Ectodermal cell (in vitro differentiated cells): ENCODE measurements around the gene PLSCR5.

ENCODE experiments used
- H3K27ac ChIP-seq: 2 replicates; pipeline ENCODE4 v1.7.0; 2013; ENCODE audit warnings: mild to moderate bottlenecking, low read depth, low read length; ENCODE audit not compliant: insufficient read depth, poor library complexity, severe bottlenecking
- H3K27me3 ChIP-seq: 2 replicates; pipeline ENCODE4 v1.7.0; 2013; ENCODE audit warnings: mild to moderate bottlenecking, low read length; ENCODE audit not compliant: insufficient read depth, control insufficient read depth, poor library complexity, severe bottlenecking
- H3K36me3 ChIP-seq: one replicate; pipeline ENCODE4 v1.7.0; 2013; ENCODE audit warnings: low read length; ENCODE audit not compliant: control insufficient read depth, insufficient read depth
- H3K4me1 ChIP-seq: one replicate; pipeline ENCODE4 v1.7.0; 2013; ENCODE audit warnings: low read length; ENCODE audit not compliant: control insufficient read depth, insufficient read depth
- H3K4me3 ChIP-seq: 2 replicates; pipeline ENCODE4 v1.7.0; 2013; ENCODE audit warnings: low read depth, low read length, control low read depth; ENCODE audit not compliant: insufficient read depth
- H3K9me3 ChIP-seq: 2 replicates; pipeline ENCODE4 v1.7.0; 2013; ENCODE audit warnings: mild to moderate bottlenecking, low read length, moderate library complexity; ENCODE audit not compliant: control insufficient read depth
- WGBS, 2 experiments: methylation state at CpG; one replicate each; pipeline ENCODE4 v1.1.7; 2013; ENCODE audit warnings: missing lambda C conversion rate in 2 of 2; 5-methylcytosine and 5-hydroxymethylcytosine counted together

PLSCR5 gene

DNA sequence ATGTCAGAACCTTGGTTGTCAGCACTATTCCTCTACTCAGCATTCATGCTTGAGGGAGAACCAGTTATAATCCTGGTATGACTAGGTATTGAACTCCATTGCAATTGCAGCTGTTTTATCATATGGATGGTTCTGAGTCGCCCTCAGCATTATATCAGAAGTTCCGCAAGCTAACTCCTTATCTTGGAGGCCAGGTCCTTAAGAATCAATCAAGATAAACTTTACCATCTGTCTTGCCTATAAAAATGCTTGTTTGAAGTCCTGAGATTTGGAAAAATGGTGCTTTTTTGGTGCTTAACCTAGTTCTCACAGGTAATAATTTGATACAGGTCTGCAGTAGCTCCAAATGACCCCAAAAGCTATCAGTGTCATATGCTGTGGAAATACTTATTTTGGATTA is 44.5 kb downstream of the PLSCR5 start:
- H3K27ac ChIP-seq, result no peak overlapping the region
- WGBS, 2 experiments, result 98 to 100% methylated on average over 2 of the region's 2 CpGs

DNA sequence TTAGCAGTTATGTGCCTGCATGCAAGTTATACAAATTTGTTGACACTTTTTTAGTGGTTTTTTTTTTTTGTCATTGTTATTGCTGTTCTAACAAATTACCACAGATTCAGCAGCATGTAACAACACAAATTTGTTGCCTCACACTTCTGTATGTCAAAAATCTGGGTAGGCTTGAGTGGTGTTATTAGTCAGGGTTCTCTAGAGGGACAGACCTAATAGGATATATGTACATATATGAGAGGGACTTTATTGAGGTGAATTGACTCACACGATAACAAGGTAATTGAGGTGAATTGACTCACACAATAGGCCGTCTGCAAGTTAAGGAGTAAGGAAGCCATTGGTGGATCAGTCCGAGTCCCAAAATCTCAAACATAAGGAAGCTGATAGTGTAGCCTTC is 45.8 kb downstream of the PLSCR5 start:
- H3K27me3 ChIP-seq, result no peaks in the 10 kb centered on the region
- no peak overlapping the region for H3K27ac ChIP-seq
- no peaks in the 10 kb centered on the region for H3K4me1 ChIP-seq
- H3K4me3 ChIP-seq, result no peak overlapping the region
- no peaks in the 10 kb centered on the region for H3K36me3 ChIP-seq
- no peaks in the 10 kb centered on the region for H3K9me3 ChIP-seq
- 90 to 92% methylated on average over 3 of the region's 3 CpGs for WGBS, 2 experiments

More for the DNA sequence above, 44.5 kb downstream of the PLSCR5 start:
- no peaks in the 10 kb centered on the region for H3K36me3 ChIP-seq
- no peaks in the 10 kb centered on the region for H3K4me1 ChIP-seq
- no peaks in the 10 kb centered on the region for H3K9me3 ChIP-seq
- no peaks in the 10 kb centered on the region for H3K27me3 ChIP-seq
- no peak overlapping the region for H3K4me3 ChIP-seq

DNA sequence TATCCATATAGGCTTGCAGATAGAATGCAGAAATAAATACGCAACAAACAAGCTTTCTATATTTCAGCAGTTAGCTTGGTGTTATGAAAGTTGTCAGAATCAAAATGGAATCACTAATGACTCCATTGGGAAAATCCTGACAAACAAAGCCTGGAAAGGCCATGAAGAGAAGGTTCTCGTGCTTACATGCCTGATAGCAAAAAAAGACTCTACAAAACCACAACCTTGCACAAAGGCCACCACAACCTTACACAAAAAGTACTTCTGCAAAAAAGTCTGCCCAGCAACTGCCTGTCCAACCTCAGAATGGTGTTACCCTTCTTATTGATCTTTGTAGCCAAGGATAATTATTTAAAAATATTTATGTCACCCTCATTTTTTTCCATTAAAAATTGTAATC is 46.4 kb downstream of the PLSCR5 start:
- H3K27me3 ChIP-seq, result no peaks in the 10 kb centered on the region
- no peaks in the 10 kb centered on the region for H3K4me1 ChIP-seq
- no peak overlapping the region for H3K4me3 ChIP-seq
- H3K9me3 ChIP-seq, result no peaks in the 10 kb centered on the region
- no peak overlapping the region for H3K27ac ChIP-seq
- no peaks in the 10 kb centered on the region for H3K36me3 ChIP-seq
- 93 to 96% methylated on average over 2 of the region's 2 CpGs for WGBS, 2 experiments

GRCh38 chr3:146557745-146558144 is 47.4 kb downstream of the PLSCR5 start:
- Histone ChIP-seq H3K9me3 (no peaks in the 10 kb centered on the region), H3K27me3 (no peaks in the 10 kb centered on the region), H3K4me3 (no peak overlapping the region), H3K36me3 (no peaks in the 10 kb centered on the region), H3K27ac (no peak overlapping the region), H3K4me1 (no peaks in the 10 kb centered on the region)
- WGBS, 2 experiments, result 93 to 95% methylated on average over 3 to 4 of the region's 4 CpGs

DNA sequence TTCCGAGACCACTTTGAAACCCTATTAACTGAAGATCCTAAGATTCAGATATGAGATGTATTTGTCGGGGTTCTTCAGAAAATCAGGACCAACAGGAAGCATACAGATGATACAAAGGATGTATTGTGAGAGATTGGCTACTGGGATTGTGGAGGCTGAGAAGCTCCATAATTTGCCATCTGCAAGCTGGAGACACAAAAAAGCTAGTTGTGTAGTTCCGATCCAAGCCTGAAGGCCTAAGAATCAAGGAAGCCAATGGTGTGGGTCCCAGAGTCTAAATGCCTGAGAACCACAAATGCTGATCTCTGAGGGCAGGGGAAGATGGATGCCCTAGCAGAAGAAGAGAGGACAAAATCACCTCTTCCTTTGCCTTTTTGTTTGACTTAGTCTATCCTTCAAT is 49.8 kb downstream of the PLSCR5 start:
- H3K27ac ChIP-seq, result no peak overlapping the region
- no peaks in the 10 kb centered on the region for H3K36me3 ChIP-seq
- no peaks in the 10 kb centered on the region for H3K9me3 ChIP-seq
- H3K4me1 ChIP-seq, result no peaks in the 10 kb centered on the region
- whole genome bisulfite sequencing, 2 experiments, result 94 to 97% methylated on average over 3 of the region's 3 CpGs
- no peak overlapping the region for H3K4me3 ChIP-seq
- no peaks in the 10 kb centered on the region for H3K27me3 ChIP-seq

- Histone ChIP-seq H3K4me1 (no peaks in the 10 kb centered on the region), H3K36me3 (no peaks in the 10 kb centered on the region), H3K27ac (no peak overlapping the region), H3K27me3 (no peaks in the 10 kb centered on the region), H3K9me3 (no peaks in the 10 kb centered on the region), H3K4me3 (no peak overlapping the region)
- WGBS, 2 experiments, result 91 to 93% methylated on average over 7 of the region's 7 CpGs
Observed at GRCh38 chr3:146554151-146554760, 50.9 kb downstream of the PLSCR5 start.

GRCh38 chr3:146550743-146551510 is 54.2 kb downstream of the PLSCR5 start:
- Histone ChIP-seq H3K27ac (no peak overlapping the region), H3K4me3 (no peak overlapping the region), H3K4me1 (no peaks in the 10 kb centered on the region), H3K27me3 (no peaks in the 10 kb centered on the region), H3K36me3 (no peaks in the 10 kb centered on the region), H3K9me3 (no peaks in the 10 kb centered on the region)
- 94 to 95% methylated on average over 4 of the region's 5 CpGs for WGBS, 2 experiments

DNA sequence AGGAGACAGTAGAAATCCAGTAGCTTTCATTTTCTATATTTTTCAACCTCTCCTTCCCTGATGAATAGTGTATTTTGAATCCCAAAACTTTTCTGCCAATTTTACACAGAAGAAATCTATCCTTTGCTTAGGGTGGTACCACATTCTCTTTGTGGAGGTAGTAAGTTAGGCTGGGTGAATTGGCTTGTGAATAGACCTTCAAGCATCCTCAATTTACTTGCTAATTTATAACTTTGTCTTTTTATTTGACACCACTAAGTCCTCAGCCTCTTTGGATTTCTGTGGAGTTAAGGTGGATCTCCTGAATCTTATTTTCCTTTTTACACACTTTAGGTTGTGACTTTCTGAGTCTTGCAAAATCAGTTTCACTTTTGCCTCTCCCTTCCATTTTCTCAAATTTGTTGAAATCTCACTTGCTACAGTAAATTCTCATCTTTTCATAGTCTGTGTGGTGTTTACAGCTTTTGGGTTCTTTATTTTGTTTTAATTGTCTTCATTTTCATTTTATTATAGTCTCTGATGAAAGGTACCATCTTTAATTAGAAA is 55.0 kb downstream of the PLSCR5 start:
- Histone ChIP-seq H3K27ac (no peak overlapping the region), H3K9me3 (no peaks in the 10 kb centered on the region), H3K27me3 (no peaks in the 10 kb centered on the region), H3K36me3 (no peaks in the 10 kb centered on the region), H3K4me1 (no peaks in the 10 kb centered on the region), H3K4me3 (no peak overlapping the region)

DNA sequence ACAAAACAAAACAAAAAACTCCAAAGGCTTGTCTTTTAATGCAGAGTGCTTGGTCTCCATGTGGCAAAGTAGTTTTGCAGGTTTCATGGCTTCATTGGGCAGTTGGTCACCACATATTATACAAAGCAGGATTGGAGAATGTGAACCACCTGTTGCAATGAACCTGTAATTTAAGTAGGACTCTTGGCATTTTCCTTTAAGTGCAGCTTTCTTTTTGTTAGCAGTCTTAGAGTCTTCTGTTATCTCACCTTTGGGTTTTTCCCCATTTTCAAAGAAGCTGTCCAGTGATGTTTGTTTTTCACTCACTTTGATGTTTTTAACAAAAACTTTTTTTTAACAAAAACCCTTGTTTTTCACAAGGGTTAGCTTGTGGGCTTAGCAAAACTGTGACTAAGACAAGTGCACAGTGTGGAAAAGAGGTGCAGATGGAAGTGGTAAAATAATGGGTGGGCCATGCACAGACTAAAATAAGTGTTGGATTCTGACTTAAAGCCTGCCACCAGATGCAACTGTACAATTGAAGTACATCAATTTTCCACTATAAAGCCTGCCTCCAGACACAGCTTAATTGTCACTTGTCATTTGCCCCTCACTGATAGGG is 57.8 kb downstream of the PLSCR5 start:
- Histone ChIP-seq H3K27ac (no peak overlapping the region), H3K4me1 (no peaks in the 10 kb centered on the region), H3K36me3 (no peaks in the 10 kb centered on the region), H3K9me3 (no peaks in the 10 kb centered on the region), H3K27me3 (no peaks in the 10 kb centered on the region), H3K4me3 (no peak overlapping the region)

DNA sequence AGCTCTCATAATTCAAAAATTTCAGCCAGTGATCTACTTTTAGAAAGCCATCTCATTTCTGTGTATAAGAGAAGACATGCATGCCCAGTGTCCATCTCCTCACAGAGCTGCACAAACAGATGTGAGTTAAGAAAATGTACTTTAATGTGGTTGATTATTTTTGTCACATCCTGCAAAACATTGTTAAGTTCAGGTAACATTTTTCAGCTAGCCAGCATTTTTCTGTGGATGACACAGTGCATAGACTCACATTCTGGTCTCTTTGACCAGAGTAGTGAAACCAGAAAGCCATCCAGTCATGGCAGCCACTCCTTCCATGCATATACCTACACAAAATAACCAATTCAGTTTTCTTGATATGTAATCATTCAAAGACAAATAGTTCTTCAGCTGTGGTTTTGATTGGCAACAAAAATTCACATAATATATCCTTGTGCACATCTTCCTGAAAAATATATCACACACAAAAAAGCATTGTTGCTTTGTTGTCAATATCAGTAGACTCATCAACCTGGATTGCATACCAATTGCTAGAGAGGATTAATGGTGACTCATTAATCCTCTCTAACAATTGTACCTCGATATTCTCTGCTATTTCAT is 58.7 kb downstream of the PLSCR5 start:
- no peak overlapping the region for H3K27ac ChIP-seq
- no peaks in the 10 kb centered on the region for H3K27me3 ChIP-seq
- WGBS, 2 experiments, result 80 to 86% methylated on average over 1 of the region's 1 CpG
- no peaks in the 10 kb centered on the region for H3K9me3 ChIP-seq
- H3K4me3 ChIP-seq, result no peak overlapping the region
- no peaks in the 10 kb centered on the region for H3K36me3 ChIP-seq
- no peaks in the 10 kb centered on the region for H3K4me1 ChIP-seq
